GM23338 (cell line): ENCODE measurements around the gene UBE2G2. TPM values are rescaled to one million over a fixed set of nuclear protein-coding genes. Genes with fewer than 3 reads are reported as not detected.
A peak's percentile ranks its signal among the peaks of the same experiment; 100 is the strongest.

Experiments used
- ATAC-seq: fragments of 200-7000 bp; cut with Tn5 transposase; 3 replicates; pipeline ENCODE4 v1.9.1; 2020
- DNase-seq: peaks from one replicate; pipeline ENCODE4 v3.0.0-alpha.2; 2015; ENCODE audit warnings: low spot score
- H2AFZ ChIP-seq: fragments of 200-600 bp; sonication (generic); 2 replicates; pipeline ENCODE4 v1.8.0; 2016; ENCODE audit warnings: antibody characterized with exemption, mild to moderate bottlenecking, moderate library complexity
- H3F3A ChIP-seq: fragments of 200-600 bp; sonication (generic); replicated peaks from 2 replicates; pipeline ENCODE4 v1.8.0; 2017; ENCODE audit warnings: antibody characterized with exemption, mixed run types, low read depth
- H3K27ac ChIP-seq: fragments of 200-600 bp; sonication (generic); 2 replicates; pipeline ENCODE4 v1.6.1; 2016; ENCODE audit warnings: low read depth
- H3K27me3 ChIP-seq: fragments of 200-600 bp; sonication (generic); 2 replicates; pipeline ENCODE4 v1.8.0; 2016; ENCODE audit warnings: mild to moderate bottlenecking, mixed run types, moderate library complexity; ENCODE audit not compliant: insufficient read depth
- H3K36me3 ChIP-seq: fragments of 200-600 bp; sonication (generic); 2 replicates; pipeline ENCODE4 v1.8.0; 2016; ENCODE audit warnings: mild to moderate bottlenecking; ENCODE audit not compliant: insufficient read depth
- H3K4me1 ChIP-seq: fragments of 200-600 bp; sonication (generic); 2 replicates; pipeline ENCODE4 v1.8.0; 2016; ENCODE audit warnings: mild to moderate bottlenecking, moderate library complexity; ENCODE audit not compliant: insufficient read depth
- H3K4me2 ChIP-seq: fragments of 200-600 bp; sonication (generic); 2 replicates; pipeline ENCODE4 v1.7.1; 2017; ENCODE audit warnings: mixed run types
- H3K4me3 ChIP-seq: fragments of 200-600 bp; sonication (generic); 2 replicates; pipeline ENCODE4 v1.6.1; 2016; ENCODE audit warnings: mixed run types
- H3K79me2 ChIP-seq: fragments of 200-600 bp; sonication (generic); replicated peaks from 2 replicates; pipeline ENCODE4 v1.8.0; 2017; ENCODE audit warnings: mild to moderate bottlenecking; ENCODE audit not compliant: insufficient read depth
- H3K9me2 ChIP-seq: fragments of 200-600 bp; sonication (generic); 2 replicates; pipeline ENCODE4 v1.8.0; 2017; ENCODE audit not compliant: insufficient read depth
- H4K20me1 ChIP-seq: fragments of 200-600 bp; sonication (generic); replicated peaks from 2 replicates; pipeline ENCODE4 v1.8.0; 2017; ENCODE audit warnings: mild to moderate bottlenecking; ENCODE audit not compliant: insufficient read depth
- H3K27ac Mint-ChIP-seq: 2 replicates; pipeline ENCODE4 v1.8.0; 2020; ENCODE audit warnings: inconsistent platforms, mild to moderate bottlenecking, moderate library complexity, mixed read lengths
- H3K27me3 Mint-ChIP-seq: 3 replicates; pipeline ENCODE4 v1.8.0; 2022; ENCODE audit warnings: low read depth, mild to moderate bottlenecking, moderate library complexity, mixed read lengths, inconsistent platforms; ENCODE audit not compliant: insufficient read depth, poor library complexity
- H3K36me3 Mint-ChIP-seq: 3 replicates; pipeline ENCODE4 v1.8.0; 2021; ENCODE audit warnings: low read depth, mild to moderate bottlenecking, inconsistent platforms, moderate library complexity, mixed read lengths
- H3K4me1 Mint-ChIP-seq: 3 replicates; pipeline ENCODE4 v1.8.0; 2020; ENCODE audit warnings: mild to moderate bottlenecking, inconsistent platforms, mixed read lengths
- H3K4me3 Mint-ChIP-seq: 3 replicates; pipeline ENCODE4 v1.8.0; 2021; ENCODE audit warnings: moderate library complexity, mild to moderate bottlenecking, inconsistent platforms, mixed read lengths
- H3K9me3 Mint-ChIP-seq: 3 replicates; pipeline ENCODE4 v1.8.0; 2020; ENCODE audit warnings: moderate library complexity, mild to moderate bottlenecking, inconsistent platforms, mixed read lengths
- CREB1 ChIP-seq: fragments of 250-450 bp; sonication (Bioruptor Pico); IDR thresholded peaks from 2 replicates; pipeline ENCODE4 v1.5.0; 2020; ENCODE audit warnings: low read depth, mild to moderate bottlenecking, moderate library complexity
- CTCF ChIP-seq, 2 experiments: fragments of 200-600 bp in 1 of 2; sonication (generic) in 1 of 2; conservative IDR thresholded peaks; 2 replicates each; pipeline versions ENCODE4 v1.5.1 to v1.6.1; 2016 to 2017; ENCODE audit warnings: antibody characterized with exemption in 2 of 2, low read depth in 2 of 2, mild to moderate bottlenecking in 2 of 2, moderate library complexity in 1 of 2
- ETS1 ChIP-seq: IDR thresholded peaks from 2 replicates; pipeline ENCODE4 v1.6.1; 2016; ENCODE audit warnings: antibody characterized with exemption
- EZH2 ChIP-seq: fragments of 200-600 bp; sonication (generic); IDR thresholded peaks from one replicate; pipeline ENCODE4 v1.8.0; 2017; ENCODE audit warnings: antibody characterized with exemption, mild to moderate bottlenecking, low read depth; ENCODE audit not compliant: unreplicated experiment
- EZH2phosphoT487 ChIP-seq: fragments of 200-600 bp; sonication (generic); IDR thresholded peaks from one replicate; pipeline ENCODE4 v1.8.1; 2018; ENCODE audit warnings: antibody characterized with exemption; ENCODE audit not compliant: unreplicated experiment
- JUNB ChIP-seq: IDR thresholded peaks from one replicate; pipeline ENCODE4 v1.6.1; 2016; ENCODE audit warnings: antibody characterized with exemption; ENCODE audit not compliant: unreplicated experiment
- NANOG ChIP-seq: IDR thresholded peaks from 2 replicates; pipeline ENCODE4 v1.6.1; 2016; ENCODE audit warnings: antibody characterized with exemption, borderline replicate concordance
- POLR2AphosphoS5 ChIP-seq: IDR thresholded peaks from 2 replicates; pipeline ENCODE4 v1.6.1; 2016; ENCODE audit warnings: antibody characterized with exemption, low read depth
- REST ChIP-seq: IDR thresholded peaks from one replicate; pipeline ENCODE4 v1.6.1; 2018; ENCODE audit warnings: antibody characterized with exemption; ENCODE audit not compliant: unreplicated experiment
- STAT1 ChIP-seq: IDR thresholded peaks from one replicate; pipeline ENCODE4 v1.6.1; 2016; ENCODE audit warnings: antibody characterized with exemption; ENCODE audit not compliant: unreplicated experiment
- ZNF114 ChIP-seq: fragments of 250-450 bp; sonication (Bioruptor Pico); IDR thresholded peaks from 2 replicates; pipeline ENCODE4 v1.5.0; 2020; ENCODE audit warnings: mild to moderate bottlenecking, moderate library complexity
- ZNF331 ChIP-seq: fragments of 250-450 bp; sonication (Bioruptor Pico); IDR thresholded peaks from 2 replicates; pipeline ENCODE4 v1.5.0; 2020; ENCODE audit warnings: low read depth, mild to moderate bottlenecking, moderate library complexity
- ZNF462 ChIP-seq: fragments of 250-450 bp; sonication (Bioruptor Pico); IDR thresholded peaks from 2 replicates; pipeline ENCODE4 v1.5.0; 2020; ENCODE audit warnings: mild to moderate bottlenecking, moderate library complexity
- polyA plus RNA-seq: library from polyadenylated mRNA; unstranded; fragments of >200 nt; fragmentation: Nextera tagmentation; extraction: Ambion mirVana; gene quantifications from 2 replicates; pipeline ENCODE4 v1.2.1, GENCODE V29; 2016
- total RNA-seq: library from RNA; depleted of rRNA; stranded (reverse); fragments of >200 nt; shearing (Covaris generic); gene quantifications from 2 replicates; pipeline ENCODE4 v1.2.3, GENCODE V29; 2014

The UBE2G2 gene
- total and polyA plus RNA-seq, 2 experiments from 2014 or later, result 66.4 to 100 TPM

GRCh38 chr21:44751799-44752636 is 49.6 kb downstream of the UBE2G2 start:
- ATAC-seq (no peak), DNase-seq (no peak)
- H3K4me2 ChIP-seq, result no peak overlapping the region
- H2AFZ ChIP-seq, result peak overlapping the region; percentile 43; the same call in 1 of the 2 replicates
- H3K9me3 Mint-ChIP-seq, result peaks cover 24% of the 10 kb centered on the region
- H3K27me3 Mint-ChIP-seq, result peaks cover 7% of the 10 kb centered on the region
- H3K27me3 ChIP-seq, result no peaks in the 10 kb centered on the region
- H3K27ac Mint-ChIP-seq, result no peak overlapping the region
- peaks cover 33% of the 10 kb centered on the region for H3K4me1 ChIP-seq
- TF ChIP-seq EZH2phosphoT487 (no peak), ETS1 (no peak), REST (no peak), EZH2 (no peak), STAT1 (no peak), JUNB (no peak), NANOG (no peak), ZNF114 (CRISPR knock-in tag) (no peak), ZNF331 (CRISPR knock-in tag) (no peak), ZNF462 (CRISPR knock-in tag) (no peak), CREB1 (CRISPR knock-in tag) (no peak), CTCF (conservative IDR thresholded peaks at IDR 0.05; ENCODE audit: low read depth in 2 of 2) (no peak), POLR2AphosphoS5 (no peak)
- peaks cover 7% of the 10 kb centered on the region; the same call in 1 of the 2 replicates for H3F3A ChIP-seq
- H3K79me2 ChIP-seq, result no peaks in the 10 kb centered on the region
- peaks cover 11% of the 10 kb centered on the region; the same call in 2 of the 3 replicates for H3K36me3 Mint-ChIP-seq
- no peak overlapping the region for H3K27ac ChIP-seq
- peaks cover 41% of the 10 kb centered on the region for H3K4me1 Mint-ChIP-seq
- no peaks in the 10 kb centered on the region; the same call in 1 of the 2 replicates for H3K9me2 ChIP-seq
- no peak overlapping the region for H3K4me3 ChIP-seq
- no peaks in the 10 kb centered on the region for H4K20me1 ChIP-seq
- H3K36me3 ChIP-seq, result no peaks in the 10 kb centered on the region; the same call in 1 of the 2 replicates
- no peak overlapping the region for H3K4me3 Mint-ChIP-seq
